Activated B cell treated with CpG ODN at 0.5 μM for 24 hours (primary cell): Measurements from ENCODE around the gene FBXO45. TPM values are rescaled to one million over a fixed set of nuclear protein-coding genes. Genes with fewer than 3 reads are reported as not detected.
A peak's percentile ranks its signal among the peaks of the same experiment; 100 is the strongest.

Experiments used
- ATAC-seq: fragments of 200-7000 bp; cut with Tn5 transposase; one replicate; pipeline ENCODE4 v1.10.0; 2021; ENCODE audit warnings: low read depth, mild to moderate bottlenecking, moderate library complexity
- CTCF ChIA-PET: fragments of 350-600 bp; sonication (Branson Sonifier 250); formaldehyde crosslinking; loops from one replicate; lab custom pipeline; 2021; ENCODE audit warnings: antibody characterized with exemption; lab: Charles Lee
- POLR2A ChIA-PET: fragments of 350-600 bp; sonication (Branson Sonifier 250); formaldehyde crosslinking; loops from one replicate; lab custom pipeline; 2021; ENCODE audit warnings: antibody characterized with exemption; lab: Charles Lee
- DNase-seq: peaks from one replicate; pipeline ENCODE4 v3.0.0; 2022
- H3K27ac Mint-ChIP-seq: one replicate; pipeline ENCODE4 v1.8.0; 2020; ENCODE audit warnings: mixed read lengths
- H3K27me3 Mint-ChIP-seq: one replicate; pipeline ENCODE4 v1.8.0; 2021; ENCODE audit warnings: mixed read lengths
- H3K36me3 Mint-ChIP-seq: one replicate; pipeline ENCODE4 v1.8.0; 2021; ENCODE audit warnings: low read depth, mixed read lengths
- H3K4me1 Mint-ChIP-seq: one replicate; pipeline ENCODE4 v1.8.0; 2021; ENCODE audit warnings: mixed read lengths
- H3K4me3 Mint-ChIP-seq: one replicate; pipeline ENCODE4 v1.8.0; 2020; ENCODE audit warnings: mild to moderate bottlenecking, mixed read lengths
- H3K9me3 Mint-ChIP-seq: one replicate; pipeline ENCODE4 v1.8.0; 2020; ENCODE audit warnings: mixed read lengths
- CTCF ChIP-seq: fragments of 200-600 bp; IDR thresholded peaks from one replicate; pipeline ENCODE4 v1.8.0; 2022; ENCODE audit warnings: antibody characterized with exemption, mild to moderate bottlenecking
- intact Hi-C: fragments of 100-400 bp; cut with micrococcal nuclease; formaldehyde crosslinking; loops from one replicate; pipeline ENCODE4 v1.15.1; 2024
- total RNA-seq: library from RNA; stranded (reverse); gene quantifications from 2 replicates; pipeline ENCODE4 v1.2.3, GENCODE V29; 2022

The FBXO45 gene
- total RNA-seq, 1 donor from 2014 or later = 6.5 TPM

DNA sequence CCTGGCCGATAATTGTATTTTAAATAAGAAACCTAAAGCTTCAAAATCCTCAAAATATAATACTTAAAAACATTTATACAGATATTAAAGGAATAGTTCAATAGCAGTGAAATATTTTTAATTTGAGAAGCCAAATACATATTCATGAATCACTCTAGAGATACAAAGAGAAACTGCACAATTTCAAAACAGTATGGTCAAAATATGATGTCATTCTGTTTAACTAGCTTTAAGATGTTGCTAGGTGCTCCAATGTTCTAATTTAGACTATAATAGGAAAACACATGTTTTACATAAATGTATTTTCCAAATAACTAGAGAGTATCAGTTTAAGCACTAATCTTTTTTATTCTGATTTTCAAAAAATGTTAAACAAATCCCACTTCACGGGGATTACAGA, 60.8 kb downstream of the FBXO45 start:
- CTCF ChIA-PET = interaction anchor here (1.3 kb wide), 1 partner anchor 20 kb away, joined by 8 read pairs; no protein-coding TSS in a partner anchor

DNA sequence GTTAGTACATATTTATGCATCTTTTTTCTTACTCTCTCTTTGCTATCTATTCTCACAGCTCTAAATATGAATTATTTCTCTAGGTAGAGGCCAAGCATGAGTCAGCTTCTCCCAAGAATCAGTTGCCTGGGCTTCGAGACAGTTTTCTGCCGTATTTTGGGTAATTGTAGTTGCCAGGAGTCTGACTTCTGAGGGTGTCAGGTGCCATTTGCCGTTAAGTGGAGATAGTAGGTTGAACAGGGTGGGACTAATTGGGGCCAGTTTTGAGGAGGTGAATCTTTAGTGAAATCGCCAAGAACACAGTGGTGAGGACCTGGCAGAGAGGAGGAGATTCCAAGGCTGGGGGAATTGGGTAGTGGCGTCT, 63.2 kb downstream of the FBXO45 start:
- no peak for ATAC-seq
- Mint-ChIP-seq H3K9me3 (no peaks in the 10 kb centered on the region), H3K4me3 (peak overlapping the region; percentile 93), H3K27me3 (no peaks in the 10 kb centered on the region), H3K27ac (peak overlapping the region; percentile 96), H3K36me3 (peaks cover 5% of the 10 kb centered on the region), H3K4me1 (peaks cover 66% of the 10 kb centered on the region)
- ChIA-PET POLR2A (interaction anchor here (0.5 to 6.6 kb wide), 19 partner anchors 9 to 390 kb away, joined by 3 to 176 read pairs (median 4); partner anchors contain the start of genes CEP19, DYNLT2B, FBXO45 and NRROS), CTCF (interaction anchor here (1.0 to 3.6 kb wide), 4 partner anchors 11 to 54 kb away, joined by 4 to 12 read pairs (median 6); no protein-coding TSS in a partner anchor)
- DNase-seq = no peak
- intact Hi-C loops = loop anchor here (1.0 to 10.0 kb wide), 9 partner anchors 7 to 1947 kb away; partner anchors contain the start of genes CEP19, FAM43A, FBXO45 and NCBP2
- no peak for TF ChIP-seq CTCF

More for the DNA sequence above, 60.8 kb downstream of the FBXO45 start:
- H3K4me3 Mint-ChIP-seq = no peak overlapping the region
- H3K27ac Mint-ChIP-seq = no peak overlapping the region
- ATAC-seq = no peak
- H3K9me3 Mint-ChIP-seq = no peaks in the 10 kb centered on the region
- TF ChIP-seq CTCF = no peak
- POLR2A ChIA-PET = interaction anchor here (2.2 to 6.6 kb wide), 3 partner anchors 12 to 18 kb away, joined by 5 to 176 read pairs (median 52); partner anchors contain the start of gene NRROS
- H3K36me3 Mint-ChIP-seq = peaks cover 5% of the 10 kb centered on the region
- H3K4me1 Mint-ChIP-seq = peaks cover 60% of the 10 kb centered on the region
- H3K27me3 Mint-ChIP-seq = no peaks in the 10 kb centered on the region
- intact Hi-C loops = no loop called here
- no peak for DNase-seq

- intact Hi-C loops = loop anchor here (1.0 to 10.0 kb wide), 9 partner anchors 8 to 1947 kb away; partner anchors contain the start of genes CEP19, FAM43A, FBXO45 and NCBP2
- TF ChIP-seq CTCF = no peak
Observed at GRCh38 chr3:196632046-196632751, 63.7 kb downstream of the FBXO45 start.

GRCh38 chr3:196633555-196634151, 65.2 kb downstream of the FBXO45 start:
- CTCF ChIA-PET = interaction anchor here (0.7 to 0.8 kb wide), 2 partner anchors 11 to 25 kb away, joined by 3 to 4 read pairs; no protein-coding TSS in a partner anchor
- POLR2A ChIA-PET = interaction anchor here (0.6 to 6.6 kb wide), 10 partner anchors 8 to 1857 kb away, joined by 3 to 176 read pairs (median 4); partner anchors contain the start of genes CEP19, FBXO45, NRROS and PAK2
- Mint-ChIP-seq H3K27ac (peak overlapping the region; percentile 96), H3K9me3 (no peaks in the 10 kb centered on the region), H3K36me3 (peaks cover 5% of the 10 kb centered on the region), H3K27me3 (no peaks in the 10 kb centered on the region), H3K4me1 (peaks cover 79% of the 10 kb centered on the region), H3K4me3 (peak overlapping the region; percentile 93)
- DNase-seq (no peak), ATAC-seq (no peak)
- intact Hi-C loops = loop anchor here (2.0 to 10.0 kb wide), 5 partner anchors 51 to 1949 kb away; partner anchors contain the start of genes FAM43A, FBXO45, NCBP2 and RNF168
- no peak for TF ChIP-seq CTCF

More at GRCh38 chr3:196632046-196632751, 63.7 kb downstream of the FBXO45 start:
- peak; percentile 75 for ATAC-seq
- ChIA-PET CTCF (interaction anchor here (1.0 to 3.6 kb wide), 4 partner anchors 10 to 53 kb away, joined by 4 to 12 read pairs (median 6); no protein-coding TSS in a partner anchor), POLR2A (interaction anchor here (0.5 to 6.6 kb wide), 21 partner anchors 9 to 390 kb away, joined by 3 to 176 read pairs (median 4); partner anchors contain the start of genes CEP19, DYNLT2B, FBXO45 and NRROS)
- peaks cover 5% of the 10 kb centered on the region for H3K36me3 Mint-ChIP-seq
- peak overlapping the region; percentile 96 for H3K27ac Mint-ChIP-seq
- H3K4me1 Mint-ChIP-seq = peaks cover 66% of the 10 kb centered on the region
- peak; percentile 77 for DNase-seq
- H3K4me3 Mint-ChIP-seq = peak overlapping the region; percentile 93
- no peaks in the 10 kb centered on the region for H3K9me3 Mint-ChIP-seq
- H3K27me3 Mint-ChIP-seq = no peaks in the 10 kb centered on the region
